ENCODE measurements around the gene TOP3B.

GRCh38 chr22:21990445-21991303 lies 8.1 kb upstream of the TOP3B start:
- no peak for TF ChIP-seq PATZ1 (CRISPR knock-in tag; IDR thresholded peaks at IDR 0.05; ENCODE audit: borderline replicate concordance)
- TF ChIP-seq GLIS3 (CRISPR knock-in tag; IDR thresholded peaks at IDR 0.05), result no peak
- TF ChIP-seq ISL1 (CRISPR knock-in tag; IDR thresholded peaks at IDR 0.05), result no peak
- TF ChIP-seq ZNF70 (CRISPR knock-in tag; IDR thresholded peaks at IDR 0.05), result no peak
- TF ChIP-seq CREB5 (CRISPR knock-in tag; IDR thresholded peaks at IDR 0.05; ENCODE audit: low read depth), result no peak
- no peak for TF ChIP-seq ARNTL (CRISPR knock-in tag; IDR thresholded peaks at IDR 0.05; ENCODE audit: borderline replicate concordance, low read depth)
- no peak for TF ChIP-seq ZFP3 (CRISPR knock-in tag; IDR thresholded peaks at IDR 0.05)
- no peak for TF ChIP-seq BACH2 (CRISPR knock-in tag; IDR thresholded peaks at IDR 0.05; ENCODE audit: borderline replicate concordance)
- TF ChIP-seq ZNF8 (CRISPR knock-in tag; IDR thresholded peaks at IDR 0.05), result no peak
- TF ChIP-seq OSR1 (CRISPR knock-in tag; IDR thresholded peaks at IDR 0.05), result no peak

All from SK-N-SH treated with all-trans-retinoic acid at 6 μM for 48 hours (cell line).